GM12872 (cell line): ENCODE measurements around the gene GRWD1.

ENCODE experiments used
- TF ChIP-seq, protein P1 (sequence below): IDR thresholded peaks from 3 replicates; pipeline ENCODE4 v1.5.1; 2011; ENCODE audit warnings: low read depth, mild to moderate bottlenecking, low read length, moderate library complexity; ENCODE audit not compliant: insufficient read depth

GRWD1 gene

DNA sequence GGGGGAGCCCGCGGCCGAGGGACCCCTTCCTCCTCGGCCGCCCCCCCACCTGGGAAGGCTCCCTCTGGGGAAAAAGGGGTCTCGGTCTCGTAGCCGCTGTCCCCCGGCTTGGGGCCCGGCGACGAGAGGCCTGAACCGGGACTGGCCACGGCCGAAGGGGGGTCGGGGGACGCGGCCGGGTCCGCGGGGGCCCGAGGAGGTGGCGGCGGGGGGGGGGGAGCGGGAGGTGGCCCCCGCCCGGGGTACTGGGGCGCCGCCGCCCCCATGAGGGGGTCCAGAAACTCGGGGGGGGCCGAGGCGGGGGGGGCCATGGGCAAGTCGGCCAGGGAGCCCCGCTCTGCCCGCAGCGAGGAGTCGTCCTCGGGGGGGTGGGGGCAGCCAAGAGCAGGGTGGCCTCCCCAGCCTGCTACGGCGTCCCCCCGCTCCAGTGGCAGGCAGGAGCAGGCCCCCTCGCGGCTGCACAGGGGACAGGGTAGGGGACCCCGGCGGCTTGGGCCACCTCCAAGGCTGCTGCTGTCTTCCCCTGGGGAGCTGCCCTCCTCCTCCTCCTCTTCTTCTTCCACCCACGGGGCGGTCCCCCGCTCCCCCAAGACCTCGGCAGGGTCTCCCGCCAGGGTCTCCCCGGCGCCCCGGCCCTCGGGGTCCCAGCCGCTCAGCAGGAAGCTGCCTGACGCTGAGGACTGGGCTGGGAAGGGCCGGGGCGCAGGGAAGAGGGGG is 53.0 kb downstream of the GRWD1 start:
- TF ChIP-seq, protein P1, sequence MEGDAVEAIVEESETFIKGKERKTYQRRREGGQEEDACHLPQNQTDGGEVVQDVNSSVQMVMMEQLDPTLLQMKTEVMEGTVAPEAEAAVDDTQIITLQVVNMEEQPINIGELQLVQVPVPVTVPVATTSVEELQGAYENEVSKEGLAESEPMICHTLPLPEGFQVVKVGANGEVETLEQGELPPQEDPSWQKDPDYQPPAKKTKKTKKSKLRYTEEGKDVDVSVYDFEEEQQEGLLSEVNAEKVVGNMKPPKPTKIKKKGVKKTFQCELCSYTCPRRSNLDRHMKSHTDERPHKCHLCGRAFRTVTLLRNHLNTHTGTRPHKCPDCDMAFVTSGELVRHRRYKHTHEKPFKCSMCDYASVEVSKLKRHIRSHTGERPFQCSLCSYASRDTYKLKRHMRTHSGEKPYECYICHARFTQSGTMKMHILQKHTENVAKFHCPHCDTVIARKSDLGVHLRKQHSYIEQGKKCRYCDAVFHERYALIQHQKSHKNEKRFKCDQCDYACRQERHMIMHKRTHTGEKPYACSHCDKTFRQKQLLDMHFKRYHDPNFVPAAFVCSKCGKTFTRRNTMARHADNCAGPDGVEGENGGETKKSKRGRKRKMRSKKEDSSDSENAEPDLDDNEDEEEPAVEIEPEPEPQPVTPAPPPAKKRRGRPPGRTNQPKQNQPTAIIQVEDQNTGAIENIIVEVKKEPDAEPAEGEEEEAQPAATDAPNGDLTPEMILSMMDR = no peak

DNA sequence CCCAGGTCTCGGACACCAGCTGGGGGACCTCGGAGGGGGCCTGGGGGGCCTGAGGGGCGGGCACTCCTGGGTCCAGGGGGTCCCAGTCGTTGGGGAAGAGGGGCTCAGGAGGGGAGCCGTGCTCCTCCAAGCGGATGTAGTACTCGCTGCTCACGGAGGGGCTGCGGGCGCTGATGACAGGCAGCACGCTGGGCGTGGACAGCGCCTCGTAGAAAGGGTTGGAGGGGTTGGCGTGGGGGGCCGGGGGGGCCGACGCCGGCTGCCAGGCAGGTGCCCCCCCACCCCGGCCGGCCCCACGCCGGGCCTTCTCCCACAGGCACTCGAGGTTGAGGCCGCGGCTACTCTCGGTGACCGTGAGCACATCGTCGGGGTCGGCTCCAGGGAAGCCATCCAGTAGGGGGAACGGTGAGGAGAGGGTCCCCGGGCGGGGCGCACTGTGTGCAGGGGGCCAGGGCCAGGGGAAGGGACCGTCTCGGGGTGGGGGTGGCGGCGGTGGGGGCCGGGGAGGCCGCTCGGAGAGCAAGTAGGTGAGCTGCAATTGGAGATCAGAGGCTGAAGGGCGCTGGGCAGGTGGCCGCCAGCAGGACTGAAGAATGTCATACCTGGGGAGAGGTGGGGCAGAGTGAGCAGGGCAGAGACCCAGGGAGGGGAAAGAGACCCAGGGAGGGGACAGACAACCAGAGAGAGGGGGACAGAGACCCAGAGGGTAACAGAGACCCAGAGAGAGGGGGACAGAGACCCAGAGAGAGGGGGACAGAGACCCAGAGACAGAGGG is 53.7 kb downstream of the GRWD1 start:
- TF ChIP-seq, protein P1 = no peak

DNA sequence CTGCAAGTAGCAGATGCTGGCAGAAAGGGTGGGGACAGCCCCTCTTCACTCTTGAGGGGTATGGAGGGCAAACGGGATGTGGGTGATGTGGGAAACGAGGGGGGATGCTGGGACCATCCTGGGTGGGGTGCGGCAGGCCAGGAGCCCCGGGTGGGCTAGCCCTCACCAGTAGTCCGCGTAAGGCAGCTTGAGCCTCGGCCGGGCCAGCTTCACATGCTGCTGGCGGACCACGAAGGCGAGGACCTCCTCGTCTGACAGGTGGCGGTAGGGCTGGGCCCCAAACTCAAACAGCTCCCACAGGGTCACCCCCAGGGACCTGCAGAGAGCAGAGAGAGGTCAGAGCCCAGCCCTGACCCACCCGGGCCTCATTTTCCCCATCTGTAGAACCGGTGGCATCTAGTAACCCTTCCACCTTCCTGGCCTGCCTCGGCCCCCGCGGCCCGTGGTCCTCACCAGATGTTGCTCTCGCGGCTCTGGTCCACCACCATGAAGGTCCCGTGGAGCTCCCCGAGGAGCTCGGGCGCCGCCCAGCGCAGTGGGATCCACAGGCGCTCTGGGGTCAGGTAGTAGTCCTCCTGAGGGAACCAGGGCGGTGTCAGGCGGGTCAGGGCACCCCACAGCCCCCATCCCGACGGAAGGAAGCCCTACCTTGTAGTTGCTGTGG is 55.2 kb downstream of the GRWD1 start:
- TF ChIP-seq, protein P1 = no peak

- TF ChIP-seq, protein P1 = no peak
Observed at GRCh38 chr19:48501494-48502349, 55.9 kb downstream of the GRWD1 start.

- TF ChIP-seq, protein P1 = no peak
Observed at GRCh38 chr19:48502350-48503018, 56.7 kb downstream of the GRWD1 start.

DNA sequence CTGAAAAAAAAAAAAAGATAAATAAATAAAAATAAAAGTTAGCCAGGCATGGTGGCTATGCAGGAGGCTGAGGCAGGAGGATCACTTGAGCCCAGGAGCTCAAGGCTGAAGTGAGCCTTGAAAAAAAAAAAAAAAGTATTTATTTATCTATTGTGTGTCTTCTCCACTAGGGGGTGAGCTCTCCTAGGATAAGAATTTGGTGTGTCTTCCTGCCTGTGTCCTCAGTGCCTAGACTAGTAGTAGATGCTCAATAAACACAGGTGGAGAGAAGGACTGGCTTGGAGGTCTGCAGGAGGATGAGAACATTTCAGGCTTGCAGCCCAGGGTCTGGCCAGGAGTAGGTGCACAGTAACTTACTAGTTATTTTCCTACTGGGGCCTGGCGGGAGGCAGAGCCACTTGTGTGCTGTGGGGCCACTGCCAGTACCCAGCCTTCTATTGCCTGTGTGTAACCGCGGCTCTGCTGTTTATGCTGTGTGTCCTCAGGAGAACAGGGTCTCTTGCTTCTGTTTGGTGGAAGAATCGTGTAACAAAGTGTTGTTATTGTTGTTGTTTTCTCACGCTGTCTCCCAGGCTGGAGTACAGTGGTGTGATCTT is 60.5 kb downstream of the GRWD1 start:
- TF ChIP-seq, protein P1 = peak; percentile 58; the same call in 2 of the 3 replicates
